Nephron (organoid): ENCODE measurements around the gene RAB3GAP2.

ENCODE experiments used
- H3K27ac Mint-ChIP-seq, 3 experiments: 2 replicates each; pipeline ENCODE4 v1.8.0; 2020; ENCODE audit warnings: mixed read lengths in 3 of 3, mild to moderate bottlenecking in 2 of 3, moderate library complexity in 1 of 3
- H3K27me3 Mint-ChIP-seq: 2 replicates; pipeline ENCODE4 v1.8.0; 2021; ENCODE audit warnings: low read depth, mild to moderate bottlenecking, moderate library complexity, mixed read lengths
- H3K36me3 Mint-ChIP-seq: 2 replicates; pipeline ENCODE4 v1.8.0; 2020; ENCODE audit warnings: low read depth, mixed read lengths
- H3K4me1 Mint-ChIP-seq: 2 replicates; pipeline ENCODE4 v1.8.0; 2020; ENCODE audit warnings: mixed read lengths
- H3K4me3 Mint-ChIP-seq, 3 experiments: 2 replicates each; pipeline ENCODE4 v1.8.0; 2020; ENCODE audit warnings: mild to moderate bottlenecking in 3 of 3, mixed read lengths in 3 of 3, moderate library complexity in 2 of 3
- H3K9me3 Mint-ChIP-seq: 2 replicates; pipeline ENCODE4 v1.8.0; 2020; ENCODE audit warnings: mixed read lengths
- TF ChIP-seq, protein P1 (sequence below), 3 experiments: fragments of 200-600 bp; sonication (generic); IDR thresholded peaks; one replicate each; pipeline ENCODE4 v1.5.0; 2021; ENCODE audit warnings: antibody characterized with exemption in 3 of 3; ENCODE audit not compliant: unreplicated experiment in 3 of 3

RAB3GAP2 gene

DNA sequence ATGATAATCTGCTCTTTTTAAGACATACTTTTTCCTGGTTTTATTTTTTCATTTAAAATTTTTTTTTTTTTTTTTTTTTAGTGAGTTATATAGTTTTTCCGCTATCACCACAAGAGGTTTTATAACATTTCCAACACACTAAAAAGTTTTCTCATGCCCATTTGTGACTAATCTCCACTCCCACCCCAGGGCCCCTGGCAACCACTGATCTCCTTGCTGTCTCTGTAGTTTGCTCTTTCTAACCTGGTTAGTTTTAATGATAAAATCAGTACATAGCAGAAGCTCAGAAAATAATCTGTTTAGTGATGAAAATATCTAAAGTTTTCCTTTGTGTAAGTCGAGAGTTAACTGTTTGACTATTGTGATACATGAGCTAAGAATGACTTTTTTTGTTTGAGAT is 136.5 kb downstream of the RAB3GAP2 start:
- TF ChIP-seq, protein P1, sequence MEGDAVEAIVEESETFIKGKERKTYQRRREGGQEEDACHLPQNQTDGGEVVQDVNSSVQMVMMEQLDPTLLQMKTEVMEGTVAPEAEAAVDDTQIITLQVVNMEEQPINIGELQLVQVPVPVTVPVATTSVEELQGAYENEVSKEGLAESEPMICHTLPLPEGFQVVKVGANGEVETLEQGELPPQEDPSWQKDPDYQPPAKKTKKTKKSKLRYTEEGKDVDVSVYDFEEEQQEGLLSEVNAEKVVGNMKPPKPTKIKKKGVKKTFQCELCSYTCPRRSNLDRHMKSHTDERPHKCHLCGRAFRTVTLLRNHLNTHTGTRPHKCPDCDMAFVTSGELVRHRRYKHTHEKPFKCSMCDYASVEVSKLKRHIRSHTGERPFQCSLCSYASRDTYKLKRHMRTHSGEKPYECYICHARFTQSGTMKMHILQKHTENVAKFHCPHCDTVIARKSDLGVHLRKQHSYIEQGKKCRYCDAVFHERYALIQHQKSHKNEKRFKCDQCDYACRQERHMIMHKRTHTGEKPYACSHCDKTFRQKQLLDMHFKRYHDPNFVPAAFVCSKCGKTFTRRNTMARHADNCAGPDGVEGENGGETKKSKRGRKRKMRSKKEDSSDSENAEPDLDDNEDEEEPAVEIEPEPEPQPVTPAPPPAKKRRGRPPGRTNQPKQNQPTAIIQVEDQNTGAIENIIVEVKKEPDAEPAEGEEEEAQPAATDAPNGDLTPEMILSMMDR (IDR thresholded peaks at IDR 0.05; ENCODE audit: unreplicated experiment in 3 of 3): no peak
- no peaks in the 10 kb centered on the region for H3K9me3 Mint-ChIP-seq
- H3K27me3 Mint-ChIP-seq: no peaks in the 10 kb centered on the region
- no peak overlapping the region for H3K4me3 Mint-ChIP-seq
- no peaks in the 10 kb centered on the region for H3K4me1 Mint-ChIP-seq
- no peak overlapping the region for H3K27ac Mint-ChIP-seq
- peaks cover 71% of the 10 kb centered on the region for H3K36me3 Mint-ChIP-seq

DNA sequence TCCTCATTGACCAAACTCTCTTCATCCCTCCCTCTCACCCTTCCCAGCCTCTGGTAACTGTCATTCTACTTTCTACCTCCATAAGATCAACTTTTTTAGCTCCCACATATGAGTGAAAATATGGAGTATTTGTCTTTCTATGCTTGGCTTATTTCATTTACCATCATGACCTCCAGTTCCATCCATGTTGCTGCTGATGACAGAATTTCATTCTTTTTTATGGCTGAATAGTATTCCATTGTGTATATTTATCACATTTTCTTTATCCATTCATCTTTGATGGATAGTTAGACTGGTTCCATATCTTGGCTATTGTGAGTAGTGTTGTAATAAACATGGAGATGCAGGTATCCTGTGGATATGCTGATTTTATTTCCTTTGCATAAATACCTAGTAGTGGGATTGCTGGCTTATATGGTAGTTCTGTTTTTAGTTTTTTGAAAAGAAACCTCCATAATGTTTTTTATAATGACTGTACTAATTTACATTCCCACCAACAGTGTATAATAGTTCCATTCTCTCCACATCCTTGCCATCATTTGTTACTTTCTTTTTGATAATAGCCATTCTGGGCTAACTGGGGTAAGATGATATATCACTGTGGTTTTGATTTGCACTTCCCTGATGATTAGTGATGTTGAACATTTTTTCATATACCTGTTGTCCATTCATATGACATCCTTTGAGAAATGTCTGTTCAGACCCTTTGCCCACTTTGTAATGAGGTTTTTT is 142.6 kb downstream of the RAB3GAP2 start:
- Mint-ChIP-seq H3K27ac (no peak overlapping the region), H3K4me3 (no peak overlapping the region), H3K36me3 (peaks cover 74% of the 10 kb centered on the region), H3K4me1 (no peaks in the 10 kb centered on the region), H3K27me3 (no peaks in the 10 kb centered on the region), H3K9me3 (no peaks in the 10 kb centered on the region)
- TF ChIP-seq, protein P1 (IDR thresholded peaks at IDR 0.05; ENCODE audit: unreplicated experiment in 3 of 3): no peak

DNA sequence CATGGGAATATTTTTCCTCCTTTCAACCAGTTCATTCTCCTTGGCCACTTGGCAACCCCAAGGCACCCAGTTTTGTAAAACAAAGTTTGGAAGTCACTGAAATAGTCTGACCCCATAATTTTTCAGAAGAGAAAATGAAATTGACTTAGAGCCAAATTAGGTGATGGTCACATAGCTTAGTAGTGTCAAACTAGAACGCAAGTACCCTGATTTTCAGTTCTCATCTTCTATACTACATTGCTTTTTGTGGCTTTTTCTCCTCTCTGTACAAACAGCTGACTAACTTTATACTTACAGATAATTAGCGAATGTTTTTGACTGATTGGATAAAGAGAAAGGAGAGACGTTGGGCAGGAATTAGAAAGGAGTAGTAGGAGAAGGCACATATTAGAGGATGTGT is 145.2 kb downstream of the RAB3GAP2 start:
- Mint-ChIP-seq H3K9me3 (no peaks in the 10 kb centered on the region), H3K27me3 (no peaks in the 10 kb centered on the region)

DNA sequence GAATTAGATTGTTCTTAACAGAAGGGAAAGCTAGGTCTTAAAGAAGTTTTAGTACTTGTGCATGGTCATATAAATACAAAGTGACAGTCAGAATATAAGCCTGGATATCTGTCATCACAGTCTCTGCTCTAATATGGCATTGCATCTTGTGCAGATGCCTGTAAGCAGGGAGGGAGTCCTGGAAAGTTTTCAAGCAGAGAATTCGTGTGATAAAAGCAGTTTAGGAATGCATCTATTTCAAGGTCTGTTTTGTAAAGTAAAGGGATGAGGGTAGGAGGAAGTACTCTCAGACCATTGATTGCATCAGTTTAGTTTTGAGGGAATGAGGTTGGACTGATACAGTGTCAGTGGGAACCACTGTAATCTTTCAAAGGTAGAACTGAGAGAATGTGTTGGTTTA is 147.7 kb downstream of the RAB3GAP2 start:
- Mint-ChIP-seq H3K4me1 (no peaks in the 10 kb centered on the region), H3K27me3 (no peaks in the 10 kb centered on the region), H3K36me3 (peaks cover 40% of the 10 kb centered on the region), H3K4me3 (no peak overlapping the region), H3K9me3 (no peaks in the 10 kb centered on the region), H3K27ac (no peak overlapping the region)
- TF ChIP-seq, protein P1 (IDR thresholded peaks at IDR 0.05; ENCODE audit: unreplicated experiment in 3 of 3): no peak

More for the DNA sequence above, 145.2 kb downstream of the RAB3GAP2 start:
- Mint-ChIP-seq H3K4me1 (no peaks in the 10 kb centered on the region), H3K27ac (no peak overlapping the region), H3K4me3 (no peak overlapping the region), H3K36me3 (peaks cover 55% of the 10 kb centered on the region)
- TF ChIP-seq, protein P1 (IDR thresholded peaks at IDR 0.05; ENCODE audit: unreplicated experiment in 3 of 3): no peak

DNA sequence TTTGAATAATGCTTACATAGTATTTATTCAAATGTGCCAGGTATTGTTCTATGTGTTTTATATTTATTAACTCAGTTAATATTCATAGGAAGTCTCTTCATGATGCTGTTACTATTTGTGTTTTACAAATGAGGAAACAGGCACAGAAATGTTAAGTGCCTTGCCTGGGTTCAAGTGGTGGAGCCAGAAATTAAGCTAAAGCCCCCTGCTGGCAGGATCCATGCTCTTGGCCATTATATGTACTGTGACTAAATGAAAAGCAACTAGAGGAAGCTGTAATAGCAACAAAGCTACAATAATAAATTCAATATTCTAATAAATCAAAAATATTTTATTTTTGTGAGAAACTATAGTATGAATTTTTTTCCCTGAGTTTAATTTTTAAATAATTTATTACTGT is 148.4 kb downstream of the RAB3GAP2 start:
- no peaks in the 10 kb centered on the region for H3K4me1 Mint-ChIP-seq

More for the DNA sequence above, 148.4 kb downstream of the RAB3GAP2 start:
- no peaks in the 10 kb centered on the region for H3K9me3 Mint-ChIP-seq
- no peak overlapping the region for H3K27ac Mint-ChIP-seq
- H3K4me3 Mint-ChIP-seq: no peak overlapping the region
- H3K36me3 Mint-ChIP-seq: peaks cover 38% of the 10 kb centered on the region
- TF ChIP-seq, protein P1 (IDR thresholded peaks at IDR 0.05; ENCODE audit: unreplicated experiment in 3 of 3): peak; percentile 8 to 27 (median 23)
- no peaks in the 10 kb centered on the region for H3K27me3 Mint-ChIP-seq
